Brain microvascular endothelial cell (primary cell): ENCODE data around the gene ACVR2B.

Experiments used
- DNase-seq: peaks from one replicate; pipeline ENCODE4 v3.0.0-alpha.2; 2020
- H3K27ac ChIP-seq: fragments of 250-450 bp; sonication (Bioruptor Pico); 2 replicates; pipeline ENCODE4 v1.5.1; 2020; ENCODE audit warnings: mild to moderate bottlenecking, moderate library complexity
- H3K27me3 ChIP-seq: fragments of 250-450 bp; sonication (Bioruptor Pico); replicated peaks from 2 replicates; pipeline ENCODE4 v1.5.1; 2020; ENCODE audit warnings: mild to moderate bottlenecking
- H3K36me3 ChIP-seq: fragments of 250-450 bp; sonication (Bioruptor Pico); replicated peaks from 2 replicates; pipeline ENCODE4 v1.5.1; 2020; ENCODE audit warnings: mild to moderate bottlenecking
- H3K4me3 ChIP-seq: 2 replicates; pipeline ENCODE4 v1.5.1; 2011; ENCODE audit warnings: low read depth, mild to moderate bottlenecking, control low read depth, low read length, moderate library complexity
- in situ Hi-C: cut with HindIII; loops from 2 replicates; pipeline ENCODE4 v1.10.0; 2017; ENCODE audit warnings: low sequenced_read_pairs, low pct_ligation_motif_present
- TF ChIP-seq, protein P1 (sequence below): IDR thresholded peaks from 2 replicates; pipeline ENCODE4 v1.5.1; 2011; ENCODE audit warnings: low read depth, mild to moderate bottlenecking, moderate library complexity, low read length, control low read depth, inconsistent platforms; ENCODE audit errors: missing control alignments

ACVR2B gene

DNA sequence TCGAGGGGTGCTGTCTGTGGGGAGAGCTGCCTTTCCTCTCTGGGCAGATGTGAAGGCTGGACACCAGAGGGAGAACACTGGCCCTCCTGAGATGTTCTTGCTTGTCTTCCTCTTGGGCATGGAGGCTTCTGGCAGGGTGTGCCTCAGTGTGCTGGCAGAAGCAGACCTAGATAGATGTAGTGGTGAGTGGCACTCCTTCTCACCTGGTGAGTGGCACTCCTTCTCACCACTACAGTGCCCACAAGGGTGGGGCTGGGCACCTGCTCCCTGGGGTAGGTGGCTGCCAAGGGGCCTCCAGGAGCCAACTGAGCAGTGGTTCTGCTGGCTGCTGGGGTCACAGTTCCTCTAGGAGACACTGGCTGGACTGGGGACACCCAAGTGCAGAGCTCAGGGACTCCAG, 18.7 kb downstream of the ACVR2B start:
- H3K4me3 ChIP-seq, result no peak overlapping the region
- H3K36me3 ChIP-seq, result no peaks in the 10 kb centered on the region
- H3K27ac ChIP-seq, result no peak overlapping the region
- no peaks in the 10 kb centered on the region for H3K27me3 ChIP-seq
- TF ChIP-seq, protein P1, sequence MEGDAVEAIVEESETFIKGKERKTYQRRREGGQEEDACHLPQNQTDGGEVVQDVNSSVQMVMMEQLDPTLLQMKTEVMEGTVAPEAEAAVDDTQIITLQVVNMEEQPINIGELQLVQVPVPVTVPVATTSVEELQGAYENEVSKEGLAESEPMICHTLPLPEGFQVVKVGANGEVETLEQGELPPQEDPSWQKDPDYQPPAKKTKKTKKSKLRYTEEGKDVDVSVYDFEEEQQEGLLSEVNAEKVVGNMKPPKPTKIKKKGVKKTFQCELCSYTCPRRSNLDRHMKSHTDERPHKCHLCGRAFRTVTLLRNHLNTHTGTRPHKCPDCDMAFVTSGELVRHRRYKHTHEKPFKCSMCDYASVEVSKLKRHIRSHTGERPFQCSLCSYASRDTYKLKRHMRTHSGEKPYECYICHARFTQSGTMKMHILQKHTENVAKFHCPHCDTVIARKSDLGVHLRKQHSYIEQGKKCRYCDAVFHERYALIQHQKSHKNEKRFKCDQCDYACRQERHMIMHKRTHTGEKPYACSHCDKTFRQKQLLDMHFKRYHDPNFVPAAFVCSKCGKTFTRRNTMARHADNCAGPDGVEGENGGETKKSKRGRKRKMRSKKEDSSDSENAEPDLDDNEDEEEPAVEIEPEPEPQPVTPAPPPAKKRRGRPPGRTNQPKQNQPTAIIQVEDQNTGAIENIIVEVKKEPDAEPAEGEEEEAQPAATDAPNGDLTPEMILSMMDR, result no peak
- in situ Hi-C loops, result no loop called here
- no peak for DNase-seq

DNA sequence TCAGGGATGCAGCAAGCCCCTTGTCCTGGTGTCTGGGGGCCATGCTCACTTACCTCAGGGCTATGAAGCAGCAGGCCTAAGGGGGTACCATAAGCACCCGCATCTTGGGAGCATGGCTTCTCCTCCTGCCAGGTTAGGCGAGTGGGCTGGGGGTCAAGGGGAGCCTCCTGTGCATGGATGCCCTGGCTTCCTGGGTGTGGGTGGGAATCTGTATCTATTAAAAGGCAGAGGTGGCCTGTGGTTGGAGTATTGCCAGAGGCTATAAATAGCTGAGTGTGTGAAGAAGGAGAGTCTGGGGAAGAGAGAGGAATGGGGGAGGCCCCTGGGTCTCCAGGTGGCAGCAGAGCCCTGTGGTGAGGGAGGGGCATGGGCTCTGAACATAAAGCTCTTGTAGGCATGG, 19.5 kb downstream of the ACVR2B start:
- DNase-seq, result no peak
- TF ChIP-seq, protein P1, result no peak
- Histone ChIP-seq H3K36me3 (no peaks in the 10 kb centered on the region), H3K27ac (no peak overlapping the region), H3K4me3 (no peak overlapping the region), H3K27me3 (no peaks in the 10 kb centered on the region)
- in situ Hi-C loops, result no loop called here

GRCh38 chr3:38474928-38475605, 21.4 kb downstream of the ACVR2B start:
- H3K27me3 ChIP-seq, result no peaks in the 10 kb centered on the region
- in situ Hi-C loops, result no loop called here
- TF ChIP-seq, protein P1, result no peak
- no peak for DNase-seq
- no peaks in the 10 kb centered on the region for H3K36me3 ChIP-seq
- H3K4me3 ChIP-seq, result no peak overlapping the region
- H3K27ac ChIP-seq, result no peak overlapping the region

DNA sequence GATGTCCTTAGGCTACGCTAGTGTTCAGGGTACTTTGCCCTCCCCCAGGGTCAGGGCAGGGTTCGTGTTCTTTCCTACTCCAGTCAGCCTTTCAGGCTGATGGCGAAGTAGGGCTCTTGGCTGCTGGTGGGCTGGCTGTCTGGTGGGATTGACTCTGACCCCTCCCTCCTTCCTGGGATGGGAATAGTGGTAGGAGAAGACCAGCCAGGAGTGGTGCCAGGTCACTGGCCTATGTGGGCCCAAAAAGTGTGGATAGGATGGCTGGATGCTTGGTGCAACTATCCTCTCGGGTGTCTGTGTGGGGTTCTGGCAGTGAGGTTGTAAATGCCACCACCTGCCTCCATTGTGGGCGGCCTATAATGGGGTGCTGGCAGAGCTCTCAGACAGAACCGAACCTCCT, 22.0 kb downstream of the ACVR2B start:
- TF ChIP-seq, protein P1, result no peak
- no peaks in the 10 kb centered on the region for H3K27me3 ChIP-seq
- DNase-seq, result no peak
- no peaks in the 10 kb centered on the region for H3K36me3 ChIP-seq
- H3K27ac ChIP-seq, result no peak overlapping the region
- in situ Hi-C loops, result no loop called here
- H3K4me3 ChIP-seq, result no peak overlapping the region

DNA sequence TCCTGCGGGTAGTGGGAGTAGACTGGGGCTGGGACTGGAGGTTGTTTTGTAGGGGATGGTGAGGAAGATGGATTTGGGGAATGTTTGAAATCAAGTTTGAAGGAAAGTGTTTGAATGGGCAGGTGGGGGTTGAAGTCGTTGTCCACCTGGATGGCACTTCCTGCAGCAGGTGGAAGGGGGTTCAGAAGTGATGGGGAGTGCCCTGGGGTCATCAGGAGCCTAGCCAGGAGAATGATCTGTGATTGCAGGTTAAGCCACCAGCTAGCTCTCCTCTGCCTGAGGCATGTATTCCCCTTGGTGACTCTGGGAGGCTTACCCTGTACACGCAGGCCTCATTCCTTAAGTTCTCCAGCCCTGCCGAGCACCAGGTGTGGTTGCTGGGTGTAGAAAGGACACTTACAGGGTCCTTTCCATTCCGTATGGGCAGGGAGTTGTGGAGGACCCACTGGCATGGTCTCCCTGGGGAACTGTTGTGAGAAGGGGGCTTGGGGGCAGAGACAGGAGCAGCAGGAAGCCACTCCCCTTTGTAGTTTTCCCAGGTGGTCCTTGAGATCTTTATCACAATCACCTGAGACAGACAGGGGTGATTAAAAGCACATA, 22.6 kb downstream of the ACVR2B start:
- H3K36me3 ChIP-seq, result peaks cover 1% of the 10 kb centered on the region
- H3K27ac ChIP-seq, result no peak overlapping the region
- TF ChIP-seq, protein P1, result no peak
- DNase-seq, result no peak
- in situ Hi-C loops, result no loop called here
- no peak overlapping the region for H3K4me3 ChIP-seq
- no peaks in the 10 kb centered on the region for H3K27me3 ChIP-seq
